ENCODE results near the gene FGF3.

Gene FGF3

GRCh38 chr11:69804769-69805508 is 14.3 kb downstream of the FGF3 start:
- DNase-seq (ENCODE audit: low spot score): no peak

- no peak for DNase-seq (ENCODE audit: low spot score)
These were observed 15.5 kb downstream of the FGF3 start for GRCh38 chr11:69803604-69804218.

- DNase-seq (ENCODE audit: low spot score): no peak
These were observed 16.2 kb downstream of the FGF3 start for GRCh38 chr11:69803022-69803421.

- no peak for DNase-seq (ENCODE audit: low spot score)
These were observed 16.6 kb downstream of the FGF3 start for GRCh38 chr11:69802590-69802989.

- DNase-seq (ENCODE audit: low spot score): no peak
These were observed 17.5 kb downstream of the FGF3 start for GRCh38 chr11:69801513-69802335.

- DNase-seq (ENCODE audit: low spot score): no peak
These were observed 18.9 kb downstream of the FGF3 start for GRCh38 chr11:69800278-69800677.

- DNase-seq (ENCODE audit: low spot score): peak; percentile 60
These were observed 19.6 kb downstream of the FGF3 start for GRCh38 chr11:69799582-69799981.

- no peak for DNase-seq (ENCODE audit: low spot score)
These were observed 20.1 kb downstream of the FGF3 start for GRCh38 chr11:69799097-69799496.

GRCh38 chr11:69797737-69798528 is 21.3 kb downstream of the FGF3 start:
- no peak for DNase-seq (ENCODE audit: low spot score)

GRCh38 chr11:69797156-69797555 is 22.1 kb downstream of the FGF3 start:
- no peak for DNase-seq (ENCODE audit: low spot score)

GRCh38 chr11:69796063-69796462 is 23.2 kb downstream of the FGF3 start:
- DNase-seq (ENCODE audit: low spot score): no peak

GRCh38 chr11:69791276-69792180 is 27.7 kb downstream of the FGF3 start:
- peak; percentile 50 for DNase-seq (ENCODE audit: low spot score)

- no peak for DNase-seq (ENCODE audit: low spot score)
These were observed 30.3 kb downstream of the FGF3 start for GRCh38 chr11:69788956-69789355.

- no peak for DNase-seq (ENCODE audit: low spot score)
These were observed 31.3 kb downstream of the FGF3 start for GRCh38 chr11:69787906-69788305.

GRCh38 chr11:69787457-69787856 is 31.8 kb downstream of the FGF3 start:
- no peak for DNase-seq (ENCODE audit: low spot score)

- DNase-seq (ENCODE audit: low spot score): no peak
These were observed 38.0 kb downstream of the FGF3 start for GRCh38 chr11:69781241-69781640.

- no peak for DNase-seq (ENCODE audit: low spot score)
These were observed 40.8 kb downstream of the FGF3 start for GRCh38 chr11:69778373-69778772.

- DNase-seq (ENCODE audit: low spot score): no peak
These were observed 44.0 kb downstream of the FGF3 start, which contains the start of gene FGF4 for GRCh38 chr11:69775163-69775755. FGF4 (minus strand) TSS chr11:69775341; CDS start chr11:69775084, 257 bp downstream.

- no peak for DNase-seq (ENCODE audit: low spot score)
These were observed 44.7 kb downstream of the FGF3 start for GRCh38 chr11:69774354-69775162.
